Esophagus muscularis mucosa (tissue), 4 donors: Measurements from ENCODE around the gene SIKE1. TPM values are rescaled to one million over a fixed set of nuclear protein-coding genes. Genes with fewer than 3 reads are reported as not detected.
"Not testable (repeated sequence)": the region's sequence is repeated elsewhere in the genome, so short reads cannot be mapped to it uniquely, and the experiment has no call there.

Experiments used
- DNase-seq: peaks from one replicate; pipeline ENCODE4 v3.0.0-alpha.2; 2017; ENCODE audit errors: extremely low spot score
- H3K27ac ChIP-seq, 4 donors: fragments of 200-600 bp; sonication (generic); replicated peaks in 1 of 4; 1 replicate in 3 of 4; 2 replicates in 1 of 4; pipeline ENCODE4 v1.5.1; 2016 to 2019; ENCODE audit warnings: mild to moderate bottlenecking in 1 of 4
- H3K27me3 ChIP-seq, 4 donors: fragments of 200-600 bp; sonication (generic); one replicate each; pipeline versions ENCODE4 v1.5.1 to v1.6.0; 2016 to 2019
- H3K36me3 ChIP-seq, 4 donors: fragments of 200-600 bp; sonication (generic); one replicate each; pipeline ENCODE4 v1.5.1; 2016 to 2019
- H3K4me1 ChIP-seq, 4 donors: fragments of 200-600 bp; sonication (generic); one replicate each; pipeline ENCODE4 v1.5.1; 2016 to 2019
- H3K4me3 ChIP-seq, 4 donors: fragments of 200-600 bp; sonication (generic); 1 replicate in 2 of 4; 2 replicates in 2 of 4; pipeline ENCODE4 v1.5.1; 2016 to 2019; ENCODE audit warnings: mild to moderate bottlenecking in 4 of 4, moderate library complexity in 1 of 4
- H3K9me3 ChIP-seq, 4 donors: fragments of 200-600 bp; sonication (generic); 1 replicate in 3 of 4; 2 replicates in 1 of 4; pipeline ENCODE4 v1.5.1; 2016 to 2019
- EP300 ChIP-seq: sonication (generic); formaldehyde crosslinking; IDR thresholded peaks from one replicate; pipeline ENCODE4 v1.6.1; 2017; ENCODE audit warnings: antibody characterized with exemption
- POLR2A ChIP-seq: fragments of 450-650 bp; IDR thresholded peaks from one replicate; pipeline ENCODE4 v1.6.1; 2017; ENCODE audit warnings: antibody characterized with exemption, moderate library complexity, mild to moderate bottlenecking, low read depth
- POLR2AphosphoS5 ChIP-seq, 2 donors: sonication (generic); formaldehyde crosslinking; IDR thresholded peaks; one replicate each; pipeline ENCODE4 v1.6.1; 2017; ENCODE audit warnings: antibody characterized with exemption in 2 of 2
- WGBS: methylation state at CpG from one replicate; pipeline ENCODE4 v1.1.5; 2018; 5-methylcytosine and 5-hydroxymethylcytosine counted together
- intact Hi-C: fragments of 100-400 bp; cut with DNase I; formaldehyde crosslinking; loops from one replicate; pipeline ENCODE4 v1.15.1; 2023
- total RNA-seq, 4 donors: library from RNA; depleted of rRNA; stranded (reverse); fragments of >200 nt; gene quantifications; one replicate each; pipeline versions ENCODE4 v1.1.0 to v1.2.1, GENCODE V29; 2016
- TF ChIP-seq, protein P1 (sequence below), 3 experiments: fragments of 200-600 bp in 2 of 3; fragments of 450-650 bp in 1 of 3; sonication (generic) in 2 of 3; IDR thresholded peaks; one replicate each; pipeline ENCODE4 v1.5.1; 2017 to 2019; ENCODE audit warnings: antibody characterized with exemption in 3 of 3, mild to moderate bottlenecking in 2 of 3, moderate library complexity in 1 of 3

Gene SIKE1
- 10 to 100 TPM; 31.5 to 60.7 (median 50.9) TPM for total RNA-seq

- 19% methylated on average over 53 of the region's 53 CpGs for WGBS
- H3K27me3 ChIP-seq, result no peaks in the 10 kb centered on the region
- H3K27ac ChIP-seq, result peak within 1 kb of the TSS; percentile 86 to 89 (median 89)
- DNase-seq, result peak; percentile 96
- peak within 1 kb of the TSS; percentile 76 to 83 (median 79) for H3K4me3 ChIP-seq
- peaks cover 0 to 31% (median 16%) of the 10 kb centered on the region in 4 donors for H3K36me3 ChIP-seq
- peaks cover 14 to 20% (median 17%) of the 10 kb centered on the region in 4 donors for H3K4me1 ChIP-seq
- TF ChIP-seq POLR2A, result peak; percentile 65
- TF ChIP-seq EP300, result no peak
- peak; percentile 95 to 96 for TF ChIP-seq POLR2AphosphoS5 (IDR thresholded peaks at IDR 0.05)
- TF ChIP-seq, protein P1, sequence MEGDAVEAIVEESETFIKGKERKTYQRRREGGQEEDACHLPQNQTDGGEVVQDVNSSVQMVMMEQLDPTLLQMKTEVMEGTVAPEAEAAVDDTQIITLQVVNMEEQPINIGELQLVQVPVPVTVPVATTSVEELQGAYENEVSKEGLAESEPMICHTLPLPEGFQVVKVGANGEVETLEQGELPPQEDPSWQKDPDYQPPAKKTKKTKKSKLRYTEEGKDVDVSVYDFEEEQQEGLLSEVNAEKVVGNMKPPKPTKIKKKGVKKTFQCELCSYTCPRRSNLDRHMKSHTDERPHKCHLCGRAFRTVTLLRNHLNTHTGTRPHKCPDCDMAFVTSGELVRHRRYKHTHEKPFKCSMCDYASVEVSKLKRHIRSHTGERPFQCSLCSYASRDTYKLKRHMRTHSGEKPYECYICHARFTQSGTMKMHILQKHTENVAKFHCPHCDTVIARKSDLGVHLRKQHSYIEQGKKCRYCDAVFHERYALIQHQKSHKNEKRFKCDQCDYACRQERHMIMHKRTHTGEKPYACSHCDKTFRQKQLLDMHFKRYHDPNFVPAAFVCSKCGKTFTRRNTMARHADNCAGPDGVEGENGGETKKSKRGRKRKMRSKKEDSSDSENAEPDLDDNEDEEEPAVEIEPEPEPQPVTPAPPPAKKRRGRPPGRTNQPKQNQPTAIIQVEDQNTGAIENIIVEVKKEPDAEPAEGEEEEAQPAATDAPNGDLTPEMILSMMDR (IDR thresholded peaks at IDR 0.05), result peak in 1 of 3 experiments; percentile 10
- H3K9me3 ChIP-seq, result no peaks in the 10 kb centered on the region
- intact Hi-C loops, result no loop called here
Measured at GRCh38 chr1:114780344-114781226, at the start of gene SIKE1. TSS of gene SIKE1 (minus strand) at chr1:114780685. CDS start at chr1:114780607, 78 bp downstream.

DNA sequence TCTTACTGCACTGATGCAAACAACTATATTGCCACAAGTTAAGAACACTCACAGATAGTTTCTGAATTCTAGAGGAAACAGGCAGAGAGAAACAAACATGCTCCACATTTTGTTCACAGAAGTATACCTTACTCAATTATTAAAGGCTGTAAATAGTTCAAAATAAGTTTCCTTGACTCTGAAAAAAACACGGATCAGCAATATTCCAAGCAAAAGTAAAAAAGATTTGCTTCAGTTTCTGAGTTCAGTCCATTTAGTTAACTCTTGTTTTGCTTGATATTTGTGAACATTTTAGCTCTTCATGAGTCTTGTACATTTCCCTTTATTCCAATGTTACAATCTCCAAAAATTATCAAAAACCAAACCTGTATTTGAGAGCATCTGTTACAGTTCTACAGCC, 49.6 kb upstream of the SIKE1 start:
- DNase-seq, H3K27me3 ChIP-seq, H3K4me3 ChIP-seq, intact Hi-C loops, H3K27ac ChIP-seq, H3K4me1 ChIP-seq, H3K36me3 ChIP-seq, H3K9me3 ChIP-seq: not testable (repeated sequence)
- WGBS, result 67% methylated on average over 1 of the region's 1 CpG

DNA sequence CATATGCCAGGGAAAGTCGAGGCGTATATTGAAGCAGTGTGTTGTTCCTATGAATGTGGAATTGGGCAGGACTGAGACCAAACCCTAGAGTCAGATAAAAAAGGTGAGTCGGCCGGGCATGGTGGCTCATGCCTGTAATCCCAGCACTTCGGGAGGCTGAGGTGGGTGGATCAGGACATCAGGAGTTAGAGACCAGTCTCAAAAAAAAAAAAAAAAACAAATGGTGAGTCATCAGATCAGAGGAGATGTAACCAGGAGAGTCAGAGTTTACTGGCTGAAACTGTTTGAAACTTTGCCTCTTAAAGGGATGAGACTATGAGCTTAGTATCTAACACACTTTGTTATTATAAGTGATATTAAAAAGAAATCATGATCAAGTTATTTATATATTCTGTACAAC, 47.8 kb upstream of the SIKE1 start:
- Histone ChIP-seq H3K4me1 (no peaks in the 10 kb centered on the region), H3K27ac (no peak overlapping the region), H3K27me3 (no peaks in the 10 kb centered on the region), H3K4me3 (no peak overlapping the region), H3K9me3 (no peaks in the 10 kb centered on the region), H3K36me3 (no peaks in the 10 kb centered on the region)
- no peak for DNase-seq
- WGBS, result 68% methylated on average over 5 of the region's 5 CpGs
- intact Hi-C loops, result no loop called here
- TF ChIP-seq EP300 (no peak), POLR2A (no peak), POLR2AphosphoS5 (IDR thresholded peaks at IDR 0.05) (no peak)
- TF ChIP-seq, protein P1 (IDR thresholded peaks at IDR 0.05), result no peak

GRCh38 chr1:114821978-114822377, 41.5 kb upstream of the SIKE1 start:
- no peaks in the 10 kb centered on the region for H3K27me3 ChIP-seq
- TF ChIP-seq POLR2AphosphoS5 (IDR thresholded peaks at IDR 0.05) (no peak), POLR2A (no peak), EP300 (no peak)
- TF ChIP-seq, protein P1 (IDR thresholded peaks at IDR 0.05), result no peak
- H3K27ac ChIP-seq, result no peak overlapping the region
- no peaks in the 10 kb centered on the region for H3K36me3 ChIP-seq
- intact Hi-C loops, result no loop called here
- no peak for DNase-seq
- H3K9me3 ChIP-seq, result no peaks in the 10 kb centered on the region
- no peak overlapping the region for H3K4me3 ChIP-seq
- H3K4me1 ChIP-seq, result no peaks in the 10 kb centered on the region

- TF ChIP-seq EP300 (no peak), POLR2AphosphoS5 (IDR thresholded peaks at IDR 0.05) (no peak), POLR2A (no peak)
- TF ChIP-seq, protein P1 (IDR thresholded peaks at IDR 0.05), result no peak
Measured at GRCh38 chr1:114820392-114820791, 39.9 kb upstream of the SIKE1 start.

More at GRCh38 chr1:114820392-114820791, 39.9 kb upstream of the SIKE1 start:
- intact Hi-C loops, result no loop called here
- Histone ChIP-seq H3K36me3 (no peaks in the 10 kb centered on the region), H3K4me3 (no peak overlapping the region), H3K4me1 (no peaks in the 10 kb centered on the region), H3K9me3 (no peaks in the 10 kb centered on the region), H3K27me3 (no peaks in the 10 kb centered on the region), H3K27ac (no peak overlapping the region)
- WGBS, result 90% methylated on average over 2 of the region's 2 CpGs
- DNase-seq, result no peak
